HG03432 (cell line): ENCODE measurements around the gene RFC4.

ENCODE experiments used
- ATAC-seq: cut with Tn5 transposase; IDR thresholded peaks from one replicate; pipeline ENCODE4 v1.9.1; 2021; ENCODE audit warnings: mild to moderate bottlenecking, moderate library complexity; ENCODE audit not compliant: unreplicated experiment

The RFC4 gene

DNA sequence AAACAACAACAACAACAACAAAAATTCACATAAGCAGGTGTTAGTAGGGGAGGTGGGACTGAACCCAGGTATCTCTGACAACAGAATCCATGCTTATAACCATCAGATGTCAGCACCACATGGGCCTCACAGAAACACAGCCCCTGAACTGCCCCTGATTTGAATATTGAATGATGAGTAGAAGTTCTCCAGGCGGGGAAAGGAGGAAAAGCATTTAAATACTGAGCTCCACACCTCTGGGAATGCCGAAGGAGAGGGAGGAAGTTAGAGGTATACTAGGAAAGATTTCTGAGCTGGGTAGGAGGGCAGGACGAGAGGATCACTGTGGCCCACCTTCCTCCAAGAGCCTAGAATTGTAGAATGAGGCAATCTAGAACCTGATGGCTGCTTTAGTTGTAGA is 54.8 kb downstream of the RFC4 start:
- ATAC-seq = no peak

DNA sequence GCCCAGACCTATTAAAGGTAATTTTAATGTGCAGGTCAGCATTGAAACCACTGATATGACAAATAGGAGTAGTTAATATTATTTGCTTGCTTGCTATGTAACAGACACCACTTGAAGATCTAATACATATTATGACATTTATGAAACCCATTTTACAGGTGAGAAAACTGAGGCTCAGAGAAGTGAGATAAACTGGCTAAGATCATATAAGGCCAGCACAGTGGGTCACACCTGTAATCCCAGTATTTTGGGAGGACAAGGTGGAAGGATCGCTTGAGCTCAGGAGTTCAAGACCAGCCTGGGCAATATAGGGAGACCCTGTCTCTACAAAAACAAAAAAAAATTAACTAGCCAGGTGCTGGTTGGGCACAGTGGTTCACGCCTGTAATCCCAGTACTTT is 56.0 kb downstream of the RFC4 start:
- no peak for ATAC-seq

DNA sequence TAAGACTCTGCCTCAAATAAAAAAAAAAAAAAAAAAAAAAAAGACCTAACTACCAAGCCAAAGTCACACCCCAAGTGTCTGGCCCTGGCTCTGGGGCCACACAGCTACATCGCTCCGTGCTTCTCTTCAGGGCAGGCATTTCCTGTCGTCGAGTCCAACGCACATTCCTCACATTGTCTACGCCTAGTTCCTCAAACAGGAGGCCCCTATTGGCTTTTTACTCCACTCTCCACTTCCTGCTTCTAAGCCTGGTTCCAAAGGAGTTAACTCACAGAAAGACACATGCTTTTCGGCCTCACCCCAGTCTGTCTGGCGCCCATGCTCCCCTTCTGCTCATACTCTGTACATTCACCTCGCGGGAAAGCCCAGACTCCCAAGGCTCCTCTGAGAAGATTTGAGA is 60.3 kb downstream of the RFC4 start:
- no peak for ATAC-seq

DNA sequence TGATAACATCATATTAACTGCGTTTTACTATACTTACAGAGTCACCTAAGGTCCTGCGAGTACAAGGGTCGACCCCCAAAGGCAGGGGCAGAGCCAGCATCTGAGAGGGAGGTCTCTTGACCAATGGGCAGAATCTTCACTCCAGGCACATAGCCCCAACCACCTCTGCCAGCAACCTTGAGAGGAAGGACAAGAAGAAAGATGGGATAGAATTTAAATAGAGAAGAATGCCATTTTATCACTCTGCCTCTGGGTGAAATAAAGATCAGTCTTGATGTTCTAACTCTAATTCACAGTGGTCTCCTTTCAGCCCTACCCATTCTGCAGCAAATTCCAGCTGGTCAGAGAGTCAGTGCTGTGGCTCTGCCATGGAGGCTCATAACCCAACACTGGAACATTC is 62.6 kb downstream of the RFC4 start:
- no peak for ATAC-seq

DNA sequence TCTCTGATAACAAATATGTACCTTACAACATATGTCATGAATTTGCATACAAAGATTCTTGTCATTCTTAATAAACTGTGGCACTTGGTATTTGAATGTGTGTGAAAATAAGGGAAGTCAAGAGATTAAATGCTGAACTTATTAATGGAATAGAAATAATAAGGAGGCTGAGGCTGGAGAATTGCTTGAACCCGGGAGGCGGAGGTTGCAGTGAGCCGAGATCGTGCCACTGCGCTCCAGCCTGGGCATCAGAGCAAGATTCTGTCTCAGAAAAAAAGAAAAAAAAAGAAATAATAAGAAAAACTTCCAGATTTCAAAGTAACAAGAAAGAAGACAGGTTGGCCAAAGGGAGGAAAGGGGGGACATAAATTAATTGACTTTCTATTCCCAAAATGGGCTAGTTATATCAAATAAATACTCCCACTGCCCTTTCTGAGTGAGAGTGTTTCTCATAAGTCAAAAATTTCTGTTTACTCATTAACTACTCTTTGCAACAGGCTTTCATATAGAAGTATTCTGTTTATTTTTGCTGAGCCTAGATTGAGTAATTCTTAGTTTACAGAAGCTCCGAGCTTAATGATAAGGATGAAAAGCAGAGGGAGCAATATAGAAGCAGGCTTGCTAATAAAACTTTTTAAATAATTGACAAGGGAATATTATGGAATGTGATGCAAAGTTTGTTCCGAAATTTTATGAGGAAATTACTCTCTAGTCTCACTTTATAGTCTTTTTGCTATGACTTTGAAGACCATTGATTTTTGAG is 63.5 kb downstream of the RFC4 start:
- no peak for ATAC-seq
